Ramos (cell line): ENCODE data around the gene USP17L5.
"Not testable (repeated sequence)": the region's sequence is repeated elsewhere in the genome, so short reads cannot be mapped to it uniquely, and the experiment has no call there.

Source experiments
- in situ Hi-C: fragments of 300-500 bp; cut with MboI; formaldehyde crosslinking; loops from one replicate; pipeline ENCODE4 v1.14.3; 2022; ENCODE audit warnings: low sequenced_read_pairs; ENCODE audit not compliant: unreplicated experiment

USP17L5 gene, protein sequence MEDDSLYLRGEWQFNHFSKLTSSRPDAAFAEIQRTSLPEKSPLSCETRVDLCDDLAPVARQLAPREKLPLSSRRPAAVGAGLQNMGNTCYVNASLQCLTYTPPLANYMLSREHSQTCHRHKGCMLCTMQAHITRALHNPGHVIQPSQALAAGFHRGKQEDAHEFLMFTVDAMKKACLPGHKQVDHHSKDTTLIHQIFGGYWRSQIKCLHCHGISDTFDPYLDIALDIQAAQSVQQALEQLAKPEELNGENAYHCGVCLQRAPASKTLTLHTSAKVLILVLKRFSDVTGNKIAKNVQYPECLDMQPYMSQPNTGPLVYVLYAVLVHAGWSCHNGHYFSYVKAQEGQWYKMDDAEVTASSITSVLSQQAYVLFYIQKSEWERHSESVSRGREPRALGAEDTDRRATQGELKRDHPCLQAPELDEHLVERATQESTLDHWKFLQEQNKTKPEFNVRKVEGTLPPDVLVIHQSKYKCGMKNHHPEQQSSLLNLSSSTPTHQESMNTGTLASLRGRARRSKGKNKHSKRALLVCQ

DNA sequence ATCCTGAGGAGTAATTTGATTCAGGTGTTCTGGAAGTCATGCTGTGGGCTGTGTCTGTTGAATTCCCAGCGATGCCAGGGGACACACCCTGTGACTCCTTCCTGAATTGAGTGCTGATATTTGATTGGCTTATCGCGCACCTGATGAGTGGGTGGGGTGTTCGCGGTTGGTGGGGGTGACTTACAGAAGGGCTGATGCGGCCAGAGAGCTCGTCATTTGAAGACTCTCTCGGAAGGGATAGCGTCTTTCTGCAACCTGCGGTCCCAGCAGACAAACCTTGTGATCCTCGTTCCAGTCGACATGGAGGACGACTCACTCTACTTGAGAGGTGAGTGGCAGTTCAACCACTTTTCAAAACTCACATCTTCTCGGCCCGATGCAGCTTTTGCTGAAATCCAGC lies at the start of gene USP17L5:
USP17L5 (plus strand) TSS at position 301 of the 400 bp plus-strand sequence; CDS start at position 301, 0 bp downstream.
- in situ Hi-C loops, result not testable (repeated sequence)

DNA sequence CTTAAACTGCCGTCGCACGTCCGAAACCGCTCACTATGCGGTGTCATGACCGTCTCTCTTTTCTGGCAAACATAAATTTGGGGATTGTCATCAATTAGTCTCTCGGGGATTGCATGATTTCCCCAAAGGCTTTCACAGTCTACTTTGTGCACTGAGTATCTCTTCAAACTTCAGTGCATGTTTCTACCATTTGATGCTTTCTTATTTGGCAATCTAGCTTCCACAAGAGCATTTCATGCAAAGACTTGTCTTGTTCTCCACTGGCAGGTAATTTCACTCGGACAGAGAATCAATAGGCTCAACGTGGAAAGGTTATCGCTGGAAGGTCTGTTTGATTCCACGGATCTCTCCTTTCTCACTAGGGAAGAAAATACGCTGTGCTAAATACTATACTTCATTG lies 15.0 kb upstream of the USP17L5 start:
- in situ Hi-C loops, result not testable (repeated sequence)

DNA sequence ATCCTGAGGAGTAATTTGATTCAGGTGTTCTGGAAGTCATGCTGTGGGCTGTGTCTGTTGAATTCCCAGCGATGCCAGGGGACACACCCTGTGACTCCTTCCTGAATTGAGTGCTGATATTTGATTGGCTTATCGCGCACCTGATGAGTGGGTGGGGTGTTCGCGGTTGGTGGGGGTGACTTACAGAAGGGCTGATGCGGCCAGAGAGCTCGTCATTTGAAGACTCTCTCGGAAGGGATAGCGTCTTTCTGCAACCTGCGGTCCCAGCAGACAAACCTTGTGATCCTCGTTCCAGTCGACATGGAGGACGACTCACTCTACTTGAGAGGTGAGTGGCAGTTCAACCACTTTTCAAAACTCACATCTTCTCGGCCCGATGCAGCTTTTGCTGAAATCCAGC lies 14.3 kb upstream of the USP17L5 start, which contains the start of gene USP17L24:
USP17L24 (plus strand) TSS at position 301 of the 400 bp plus-strand sequence; CDS start at position 301, 0 bp downstream.
- in situ Hi-C loops, result not testable (repeated sequence)

DNA sequence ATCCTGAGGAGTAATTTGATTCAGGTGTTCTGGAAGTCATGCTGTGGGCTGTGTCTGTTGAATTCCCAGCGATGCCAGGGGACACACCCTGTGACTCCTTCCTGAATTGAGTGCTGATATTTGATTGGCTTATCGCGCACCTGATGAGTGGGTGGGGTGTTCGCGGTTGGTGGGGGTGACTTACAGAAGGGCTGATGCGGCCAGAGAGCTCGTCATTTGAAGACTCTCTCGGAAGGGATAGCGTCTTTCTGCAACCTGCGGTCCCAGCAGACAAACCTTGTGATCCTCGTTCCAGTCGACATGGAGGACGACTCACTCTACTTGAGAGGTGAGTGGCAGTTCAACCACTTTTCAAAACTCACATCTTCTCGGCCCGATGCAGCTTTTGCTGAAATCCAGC lies 9.6 kb upstream of the USP17L5 start, which contains the start of gene USP17L25:
USP17L25 (plus strand) TSS at position 301 of the 400 bp plus-strand sequence; CDS start at position 301, 0 bp downstream.
- in situ Hi-C loops, result not testable (repeated sequence)

DNA sequence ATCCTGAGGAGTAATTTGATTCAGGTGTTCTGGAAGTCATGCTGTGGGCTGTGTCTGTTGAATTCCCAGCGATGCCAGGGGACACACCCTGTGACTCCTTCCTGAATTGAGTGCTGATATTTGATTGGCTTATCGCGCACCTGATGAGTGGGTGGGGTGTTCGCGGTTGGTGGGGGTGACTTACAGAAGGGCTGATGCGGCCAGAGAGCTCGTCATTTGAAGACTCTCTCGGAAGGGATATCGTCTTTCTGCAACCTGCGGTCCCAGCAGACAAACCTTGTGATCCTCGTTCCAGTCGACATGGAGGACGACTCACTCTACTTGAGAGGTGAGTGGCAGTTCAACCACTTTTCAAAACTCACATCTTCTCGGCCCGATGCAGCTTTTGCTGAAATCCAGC lies 4.8 kb upstream of the USP17L5 start, which contains the start of gene USP17L26:
USP17L26 (plus strand) TSS at position 301 of the 400 bp plus-strand sequence; CDS start at position 301, 0 bp downstream.
- in situ Hi-C loops, result not testable (repeated sequence)

DNA sequence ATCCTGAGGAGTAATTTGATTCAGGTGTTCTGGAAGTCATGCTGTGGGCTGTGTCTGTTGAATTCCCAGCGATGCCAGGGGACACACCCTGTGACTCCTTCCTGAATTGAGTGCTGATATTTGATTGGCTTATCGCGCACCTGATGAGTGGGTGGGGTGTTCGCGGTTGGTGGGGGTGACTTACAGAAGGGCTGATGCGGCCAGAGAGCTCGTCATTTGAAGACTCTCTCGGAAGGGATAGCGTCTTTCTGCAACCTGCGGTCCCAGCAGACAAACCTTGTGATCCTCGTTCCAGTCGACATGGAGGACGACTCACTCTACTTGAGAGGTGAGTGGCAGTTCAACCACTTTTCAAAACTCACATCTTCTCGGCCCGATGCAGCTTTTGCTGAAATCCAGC lies 4.6 kb downstream of the USP17L5 start, which contains the start of gene USP17L27:
USP17L27 (plus strand) TSS at position 301 of the 400 bp plus-strand sequence; CDS start at position 301, 0 bp downstream.
- in situ Hi-C loops, result not testable (repeated sequence)

DNA sequence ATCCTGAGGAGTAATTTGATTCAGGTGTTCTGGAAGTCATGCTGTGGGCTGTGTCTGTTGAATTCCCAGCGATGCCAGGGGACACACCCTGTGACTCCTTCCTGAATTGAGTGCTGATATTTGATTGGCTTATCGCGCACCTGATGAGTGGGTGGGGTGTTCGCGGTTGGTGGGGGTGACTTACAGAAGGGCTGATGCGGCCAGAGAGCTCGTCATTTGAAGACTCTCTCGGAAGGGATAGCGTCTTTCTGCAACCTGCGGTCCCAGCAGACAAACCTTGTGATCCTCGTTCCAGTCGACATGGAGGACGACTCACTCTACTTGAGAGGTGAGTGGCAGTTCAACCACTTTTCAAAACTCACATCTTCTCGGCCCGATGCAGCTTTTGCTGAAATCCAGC lies 9.4 kb downstream of the USP17L5 start, which contains the start of gene USP17L28:
USP17L28 (plus strand) TSS at position 301 of the 400 bp plus-strand sequence; CDS start at position 301, 0 bp downstream.
- in situ Hi-C loops, result not testable (repeated sequence)

DNA sequence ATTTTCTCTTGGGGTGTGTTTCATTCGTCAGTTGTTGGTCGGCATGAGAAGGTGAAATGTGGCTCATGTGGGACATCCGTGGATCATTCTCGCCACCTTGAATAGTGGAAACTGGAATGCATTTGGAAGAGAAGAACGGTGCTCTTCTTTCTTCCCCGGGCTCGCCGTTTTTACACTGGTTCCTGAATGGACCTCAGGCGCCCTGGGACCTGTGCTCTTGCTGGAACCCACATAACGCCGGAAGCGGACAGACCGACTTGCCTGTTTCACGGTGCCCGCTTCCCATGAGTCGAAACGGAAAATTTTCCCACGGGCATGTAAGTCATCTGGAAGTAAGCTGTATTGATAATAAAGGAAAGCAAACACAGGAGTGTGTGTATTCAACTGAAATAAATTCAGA lies 11.7 kb downstream of the USP17L5 start:
- in situ Hi-C loops, result not testable (repeated sequence)

DNA sequence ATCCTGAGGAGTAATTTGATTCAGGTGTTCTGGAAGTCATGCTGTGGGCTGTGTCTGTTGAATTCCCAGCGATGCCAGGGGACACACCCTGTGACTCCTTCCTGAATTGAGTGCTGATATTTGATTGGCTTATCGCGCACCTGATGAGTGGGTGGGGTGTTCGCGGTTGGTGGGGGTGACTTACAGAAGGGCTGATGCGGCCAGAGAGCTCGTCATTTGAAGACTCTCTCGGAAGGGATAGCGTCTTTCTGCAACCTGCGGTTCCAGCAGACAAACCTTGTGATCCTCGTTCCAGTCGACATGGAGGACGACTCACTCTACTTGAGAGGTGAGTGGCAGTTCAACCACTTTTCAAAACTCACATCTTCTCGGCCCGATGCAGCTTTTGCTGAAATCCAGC lies 14.1 kb downstream of the USP17L5 start, which contains the start of gene USP17L29:
USP17L29 (plus strand) TSS at position 301 of the 400 bp plus-strand sequence; CDS start at position 301, 0 bp downstream.
- in situ Hi-C loops, result not testable (repeated sequence)

DNA sequence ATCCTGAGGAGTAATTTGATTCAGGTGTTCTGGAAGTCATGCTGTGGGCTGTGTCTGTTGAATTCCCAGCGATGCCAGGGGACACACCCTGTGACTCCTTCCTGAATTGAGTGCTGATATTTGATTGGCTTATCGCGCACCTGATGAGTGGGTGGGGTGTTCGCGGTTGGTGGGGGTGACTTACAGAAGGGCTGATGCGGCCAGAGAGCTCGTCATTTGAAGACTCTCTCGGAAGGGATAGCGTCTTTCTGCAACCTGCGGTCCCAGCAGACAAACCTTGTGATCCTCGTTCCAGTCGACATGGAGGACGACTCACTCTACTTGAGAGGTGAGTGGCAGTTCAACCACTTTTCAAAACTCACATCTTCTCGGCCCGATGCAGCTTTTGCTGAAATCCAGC lies 23.6 kb downstream of the USP17L5 start, which contains the start of gene USP17L30:
USP17L30 (plus strand) TSS at position 301 of the 400 bp plus-strand sequence; CDS start at position 301, 0 bp downstream.
- in situ Hi-C loops, result not testable (repeated sequence)

DNA sequence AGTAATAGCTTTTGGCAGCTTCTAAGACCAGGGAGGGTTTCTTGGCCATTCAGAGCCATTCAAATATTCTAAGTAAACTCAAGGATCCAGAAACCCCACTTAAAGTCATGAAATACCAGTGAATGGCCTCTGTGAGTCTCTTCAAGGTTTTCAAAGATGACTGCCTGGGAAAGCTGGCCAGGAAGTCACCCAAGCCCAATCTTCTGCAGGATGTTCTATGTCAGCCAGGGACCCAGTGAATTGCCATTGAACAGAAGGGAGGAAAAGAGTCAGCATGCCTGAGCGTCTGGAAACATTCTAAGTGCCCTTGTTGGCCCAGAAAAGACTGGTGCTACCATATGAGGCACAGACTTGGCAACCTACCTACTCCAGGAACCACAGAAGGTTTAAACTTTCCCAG lies 40.7 kb downstream of the USP17L5 start:
- in situ Hi-C loops, result not testable (repeated sequence)

DNA sequence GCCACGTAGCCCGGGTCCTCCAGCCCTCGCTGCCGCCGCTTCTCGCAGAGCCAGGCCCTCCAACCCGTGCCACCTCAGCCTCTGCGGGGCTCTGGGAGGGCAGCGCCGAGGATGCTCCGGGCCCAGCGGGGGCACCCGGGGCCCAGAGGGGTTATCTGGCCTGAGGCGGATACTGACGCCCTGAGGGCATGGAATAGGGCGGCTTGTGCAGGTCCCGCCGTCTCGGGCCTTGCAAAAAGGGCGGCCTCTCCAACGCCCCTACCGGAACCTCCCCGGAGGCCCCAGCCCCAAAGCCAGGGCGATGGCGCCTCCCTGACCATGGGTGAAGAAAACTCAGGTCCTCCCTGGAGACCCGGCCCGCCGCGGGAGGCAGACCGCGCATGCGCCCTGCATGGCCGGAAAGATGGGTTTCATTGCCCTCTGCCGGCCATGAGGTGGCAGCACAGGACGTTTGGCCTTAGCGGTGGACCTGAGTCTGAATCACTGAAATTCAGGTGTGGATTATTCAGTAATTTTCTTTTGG lies 41.9 kb downstream of the USP17L5 start:
- in situ Hi-C loops, result not testable (repeated sequence)

DNA sequence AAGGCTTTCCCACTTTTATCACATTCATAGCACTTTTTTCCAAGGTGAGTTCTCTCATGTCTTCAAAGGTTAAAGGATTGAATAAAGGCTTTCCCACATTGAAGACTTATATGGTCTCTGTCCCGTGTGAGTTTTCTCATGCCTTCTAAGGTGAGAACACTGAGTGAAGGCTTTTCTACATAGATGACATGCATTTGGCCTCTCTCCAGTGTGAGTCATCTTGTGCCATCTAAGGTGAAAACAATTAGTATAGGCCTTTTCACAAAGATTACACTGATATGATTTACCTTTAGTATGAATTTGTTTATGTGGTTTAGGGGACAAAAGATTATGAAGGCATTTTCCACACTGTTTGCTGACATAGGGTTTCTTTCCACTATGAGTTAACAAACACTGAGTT lies 44.9 kb downstream of the USP17L5 start:
- in situ Hi-C loops, result no loop called here

DNA sequence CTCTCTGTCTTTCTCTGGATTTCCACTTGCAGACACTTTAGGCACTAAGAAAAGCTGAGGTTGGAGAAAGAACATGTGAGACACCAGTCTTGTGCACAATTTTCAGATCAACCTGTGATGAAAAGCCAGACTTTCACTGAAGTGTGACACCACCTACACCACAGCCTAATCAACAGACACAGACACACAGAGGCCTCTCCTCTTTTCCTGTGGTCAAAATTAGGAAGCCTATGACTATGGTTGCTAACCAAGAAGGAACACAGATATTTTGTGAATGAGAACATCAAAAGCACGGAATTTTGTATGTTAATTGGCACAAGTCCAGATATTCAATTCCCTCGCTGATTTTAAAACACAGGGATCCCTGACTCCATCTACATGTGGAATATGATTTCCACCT lies 49.8 kb downstream of the USP17L5 start:
- in situ Hi-C loops, result not testable (repeated sequence)
